ENCODE data around the gene MUS81. TPM values are rescaled to one million over a fixed set of nuclear protein-coding genes. Genes with fewer than 3 reads are reported as not detected.

The MUS81 gene
- total RNA-seq, 1 donor from 2014 or later = 114 TPM

DNA sequence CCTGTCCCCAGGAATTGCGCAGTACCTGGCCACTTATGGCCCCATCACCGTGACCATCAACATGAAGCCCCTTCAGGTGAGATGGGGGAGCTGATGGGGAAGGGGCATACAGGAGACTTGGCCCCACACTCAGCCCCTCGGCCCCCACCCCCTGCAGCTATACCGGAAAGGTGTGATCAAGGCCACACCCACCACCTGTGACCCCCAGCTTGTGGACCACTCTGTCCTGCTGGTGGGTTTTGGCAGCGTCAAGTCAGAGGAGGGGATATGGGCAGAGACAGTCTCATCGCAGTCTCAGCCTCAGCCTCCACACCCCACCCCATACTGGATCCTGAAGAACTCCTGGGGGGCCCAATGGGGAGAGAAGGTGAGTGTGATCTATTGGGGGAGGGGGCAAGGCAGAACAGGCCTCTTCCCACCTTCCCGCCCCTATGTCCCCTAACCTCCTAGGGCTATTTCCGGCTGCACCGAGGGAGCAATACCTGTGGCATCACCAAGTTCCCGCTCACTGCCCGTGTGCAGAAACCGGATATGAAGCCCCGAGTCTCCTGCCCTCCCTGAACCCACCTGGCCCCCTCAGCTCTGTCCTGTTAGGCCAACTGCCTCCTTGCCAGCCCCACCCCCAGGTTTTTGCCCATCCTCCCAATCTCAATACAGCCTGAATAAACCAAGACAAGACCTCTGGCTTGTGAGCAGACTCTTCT, 23.0 kb downstream of the MUS81 start:
- no peak overlapping the region for H3K4me3 Mint-ChIP-seq (ENCODE audit: unreplicated experiment)
- H3K4me1 Mint-ChIP-seq (ENCODE audit: low read depth, unreplicated experiment) = peaks cover 11% of the 10 kb centered on the region
- peaks cover 7% of the 10 kb centered on the region for H3K27me3 Mint-ChIP-seq (ENCODE audit: unreplicated experiment)
- H3K9me3 Mint-ChIP-seq (ENCODE audit: unreplicated experiment) = peaks cover 13% of the 10 kb centered on the region
- DNase-seq = no peak
- TF ChIP-seq, protein P1, sequence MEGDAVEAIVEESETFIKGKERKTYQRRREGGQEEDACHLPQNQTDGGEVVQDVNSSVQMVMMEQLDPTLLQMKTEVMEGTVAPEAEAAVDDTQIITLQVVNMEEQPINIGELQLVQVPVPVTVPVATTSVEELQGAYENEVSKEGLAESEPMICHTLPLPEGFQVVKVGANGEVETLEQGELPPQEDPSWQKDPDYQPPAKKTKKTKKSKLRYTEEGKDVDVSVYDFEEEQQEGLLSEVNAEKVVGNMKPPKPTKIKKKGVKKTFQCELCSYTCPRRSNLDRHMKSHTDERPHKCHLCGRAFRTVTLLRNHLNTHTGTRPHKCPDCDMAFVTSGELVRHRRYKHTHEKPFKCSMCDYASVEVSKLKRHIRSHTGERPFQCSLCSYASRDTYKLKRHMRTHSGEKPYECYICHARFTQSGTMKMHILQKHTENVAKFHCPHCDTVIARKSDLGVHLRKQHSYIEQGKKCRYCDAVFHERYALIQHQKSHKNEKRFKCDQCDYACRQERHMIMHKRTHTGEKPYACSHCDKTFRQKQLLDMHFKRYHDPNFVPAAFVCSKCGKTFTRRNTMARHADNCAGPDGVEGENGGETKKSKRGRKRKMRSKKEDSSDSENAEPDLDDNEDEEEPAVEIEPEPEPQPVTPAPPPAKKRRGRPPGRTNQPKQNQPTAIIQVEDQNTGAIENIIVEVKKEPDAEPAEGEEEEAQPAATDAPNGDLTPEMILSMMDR (IDR thresholded peaks at IDR 0.05; ENCODE audit: partially characterized antibody, unreplicated experiment) = no peak
- no peaks in the 10 kb centered on the region for H3K36me3 Mint-ChIP-seq (ENCODE audit: unreplicated experiment)
- H3K27ac Mint-ChIP-seq (ENCODE audit: unreplicated experiment) = no peak overlapping the region

GRCh38 chr11:65883786-65884715, 23.8 kb downstream of the MUS81 start:
- no peak for DNase-seq
- H3K27ac Mint-ChIP-seq (ENCODE audit: unreplicated experiment) = peak overlapping the region; percentile 95
- peak overlapping the region; percentile 76 for H3K4me3 Mint-ChIP-seq (ENCODE audit: unreplicated experiment)
- peaks cover 11% of the 10 kb centered on the region for H3K27me3 Mint-ChIP-seq (ENCODE audit: unreplicated experiment)
- H3K36me3 Mint-ChIP-seq (ENCODE audit: unreplicated experiment) = no peaks in the 10 kb centered on the region
- peaks cover 17% of the 10 kb centered on the region for H3K9me3 Mint-ChIP-seq (ENCODE audit: unreplicated experiment)
- peaks cover 15% of the 10 kb centered on the region for H3K4me1 Mint-ChIP-seq (ENCODE audit: low read depth, unreplicated experiment)
- TF ChIP-seq, protein P1 (IDR thresholded peaks at IDR 0.05; ENCODE audit: partially characterized antibody, unreplicated experiment) = no peak

- H3K9me3 Mint-ChIP-seq (ENCODE audit: unreplicated experiment) = peaks cover 22% of the 10 kb centered on the region
- H3K27me3 Mint-ChIP-seq (ENCODE audit: unreplicated experiment) = peaks cover 12% of the 10 kb centered on the region
- no peaks in the 10 kb centered on the region for H3K36me3 Mint-ChIP-seq (ENCODE audit: unreplicated experiment)
- TF ChIP-seq, protein P1 (IDR thresholded peaks at IDR 0.05; ENCODE audit: partially characterized antibody, unreplicated experiment) = peak; percentile 97
- H3K27ac Mint-ChIP-seq (ENCODE audit: unreplicated experiment) = peak overlapping the region; percentile 95
- H3K4me3 Mint-ChIP-seq (ENCODE audit: unreplicated experiment) = peak overlapping the region; percentile 76
- H3K4me1 Mint-ChIP-seq (ENCODE audit: low read depth, unreplicated experiment) = peaks cover 20% of the 10 kb centered on the region
- DNase-seq = peak; percentile 88
Measured at GRCh38 chr11:65884716-65885092, 24.5 kb downstream of the MUS81 start.

DNA sequence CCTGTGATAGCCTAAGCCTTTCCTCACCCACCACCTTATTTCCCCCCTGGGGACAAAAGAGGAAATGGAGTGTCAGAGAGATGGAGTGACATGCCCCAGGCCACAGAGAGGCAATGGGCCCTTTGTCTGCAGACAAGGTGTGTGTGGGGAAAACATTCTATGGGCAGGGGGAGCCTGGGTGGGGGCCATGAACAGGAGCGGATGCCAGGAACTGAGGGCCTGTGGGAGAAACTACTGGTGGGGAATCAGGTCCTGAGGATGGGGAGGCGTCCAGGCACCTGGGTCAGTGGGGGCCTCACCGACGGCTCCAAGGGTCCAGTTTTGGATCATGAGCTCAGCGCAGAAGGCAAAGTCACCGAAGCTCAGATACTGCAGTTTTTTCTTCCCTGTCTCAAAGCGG, 25.0 kb downstream of the MUS81 start:
- H3K27me3 Mint-ChIP-seq (ENCODE audit: unreplicated experiment) = peaks cover 17% of the 10 kb centered on the region
- peaks cover 26% of the 10 kb centered on the region for H3K9me3 Mint-ChIP-seq (ENCODE audit: unreplicated experiment)
- TF ChIP-seq, protein P1 (IDR thresholded peaks at IDR 0.05; ENCODE audit: partially characterized antibody, unreplicated experiment) = no peak
- DNase-seq = no peak
- peaks cover 25% of the 10 kb centered on the region for H3K4me1 Mint-ChIP-seq (ENCODE audit: low read depth, unreplicated experiment)
- peak overlapping the region; percentile 55 for H3K27ac Mint-ChIP-seq (ENCODE audit: unreplicated experiment)
- H3K36me3 Mint-ChIP-seq (ENCODE audit: unreplicated experiment) = no peaks in the 10 kb centered on the region
- H3K4me3 Mint-ChIP-seq (ENCODE audit: unreplicated experiment) = peak overlapping the region; percentile 25

Data from glutamatergic neuron (in vitro differentiated cells).